Activated gamma-delta T cell treated with Interleukin-2 at 50 U/mL for 16 hours (primary cell): ENCODE measurements around the gene SUFU.

Experiments
- DNase-seq: peaks from one replicate; pipeline ENCODE4 v3.0.0-alpha.2; 2020

Gene SUFU

DNA sequence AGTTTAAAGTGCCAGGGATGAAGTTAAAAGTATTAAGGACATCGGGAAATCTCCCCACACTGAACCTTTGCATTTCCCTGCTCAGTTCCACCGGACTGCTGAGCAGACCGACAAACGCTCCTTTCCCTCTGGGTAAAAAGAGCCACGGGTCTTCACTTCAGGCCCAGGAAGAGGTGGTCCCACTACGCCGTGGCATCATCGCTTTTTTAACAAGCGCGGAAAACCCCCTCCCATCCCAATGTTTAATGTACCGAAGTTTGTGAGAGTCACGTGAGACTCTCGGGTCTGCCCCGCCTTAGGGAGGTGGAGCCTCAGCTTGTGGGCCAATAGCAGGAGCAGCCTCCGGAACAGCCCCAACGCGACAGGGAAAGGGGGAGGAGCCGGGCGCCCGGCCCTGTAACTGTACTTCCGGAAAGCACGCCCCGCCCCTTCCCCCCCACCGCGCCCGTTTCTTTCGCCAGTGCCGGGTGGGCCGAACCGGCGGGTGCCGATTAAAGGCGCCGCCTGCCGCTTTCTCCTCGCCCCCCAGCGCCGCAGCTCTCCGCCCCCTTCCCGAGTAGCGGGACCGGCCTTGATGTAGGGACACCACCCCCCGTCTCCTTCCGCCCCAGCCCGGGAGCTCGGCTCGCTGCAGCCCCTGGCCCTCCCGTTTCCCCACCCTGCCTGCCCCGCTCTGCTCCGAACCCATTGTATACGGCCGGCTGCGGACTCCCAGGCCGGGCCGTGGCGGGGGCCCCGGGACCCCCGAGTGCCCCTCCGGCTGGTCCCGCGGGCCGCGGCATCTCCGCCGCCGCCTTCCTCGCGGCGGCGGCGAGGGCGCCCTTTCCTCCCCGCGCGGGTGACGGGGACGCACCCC is 138.3 kb downstream of the SUFU start:
- DNase-seq: peak; percentile 98

DNA sequence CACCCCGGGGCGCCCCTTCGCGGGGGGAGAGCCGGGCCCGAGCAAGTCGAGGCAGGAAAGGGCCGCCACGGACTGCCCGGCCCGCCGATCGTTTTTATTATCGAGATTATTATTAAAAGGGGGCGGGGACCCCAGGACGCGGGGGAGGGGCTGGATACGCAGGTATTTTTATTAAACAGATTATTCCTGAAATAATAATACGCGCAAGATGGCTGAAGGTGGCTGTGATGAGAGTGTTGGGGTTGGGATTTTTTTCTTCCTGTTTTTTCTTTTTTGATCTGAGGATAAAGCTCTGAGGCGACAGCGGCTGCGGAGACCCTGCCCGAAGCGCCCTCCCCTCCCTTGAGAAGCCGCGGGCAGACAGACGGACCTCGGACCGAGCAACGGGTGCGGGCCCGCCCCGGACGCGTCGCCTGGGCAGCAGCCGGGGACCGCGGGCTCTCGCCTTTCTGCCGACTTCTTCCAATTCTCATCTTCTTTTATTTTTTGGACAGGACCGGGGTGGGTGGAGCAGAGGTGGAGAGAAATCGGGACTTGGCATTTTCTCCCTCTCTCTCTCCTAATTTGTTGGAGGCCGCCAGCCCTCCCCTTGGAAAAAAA is 139.1 kb downstream of the SUFU start:
- DNase-seq: peak; percentile 41

DNA sequence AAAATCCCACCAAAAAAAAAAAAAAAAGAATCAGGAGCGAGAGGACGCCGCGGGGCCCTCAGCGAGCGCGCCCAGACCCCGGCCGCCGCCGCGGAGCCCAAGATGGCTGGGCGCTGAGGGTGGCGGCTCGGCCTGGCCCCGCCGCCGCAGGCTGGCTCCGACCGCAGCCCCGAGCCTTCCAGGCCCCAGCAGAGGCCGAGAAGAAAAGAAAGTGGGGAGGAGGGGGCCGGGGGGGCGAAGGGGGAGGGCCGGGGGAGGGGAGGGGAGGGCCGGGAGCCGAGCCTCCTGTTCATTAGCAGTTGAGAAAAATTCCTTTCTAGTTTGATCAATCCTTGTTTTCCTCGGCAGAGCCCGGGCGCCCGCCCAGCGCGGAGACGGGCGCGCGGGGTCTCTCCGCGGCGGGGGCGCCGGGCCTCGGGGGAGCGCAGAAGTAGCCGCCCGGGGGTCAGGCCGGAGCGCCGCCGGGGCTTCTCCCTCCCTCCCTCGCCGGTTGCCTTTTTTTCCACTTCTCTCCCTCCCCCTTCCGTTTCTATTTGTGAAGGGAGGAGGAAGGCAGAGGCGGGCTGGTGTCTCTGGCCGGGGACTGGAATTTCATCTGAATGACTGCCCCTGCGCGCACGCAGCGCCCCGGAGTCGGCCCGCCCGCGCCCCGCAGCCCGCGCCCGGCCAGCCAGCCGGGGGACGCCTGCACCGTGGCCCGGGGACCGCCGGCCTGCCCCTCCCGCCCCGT is 139.7 kb downstream of the SUFU start:
- no peak for DNase-seq

DNA sequence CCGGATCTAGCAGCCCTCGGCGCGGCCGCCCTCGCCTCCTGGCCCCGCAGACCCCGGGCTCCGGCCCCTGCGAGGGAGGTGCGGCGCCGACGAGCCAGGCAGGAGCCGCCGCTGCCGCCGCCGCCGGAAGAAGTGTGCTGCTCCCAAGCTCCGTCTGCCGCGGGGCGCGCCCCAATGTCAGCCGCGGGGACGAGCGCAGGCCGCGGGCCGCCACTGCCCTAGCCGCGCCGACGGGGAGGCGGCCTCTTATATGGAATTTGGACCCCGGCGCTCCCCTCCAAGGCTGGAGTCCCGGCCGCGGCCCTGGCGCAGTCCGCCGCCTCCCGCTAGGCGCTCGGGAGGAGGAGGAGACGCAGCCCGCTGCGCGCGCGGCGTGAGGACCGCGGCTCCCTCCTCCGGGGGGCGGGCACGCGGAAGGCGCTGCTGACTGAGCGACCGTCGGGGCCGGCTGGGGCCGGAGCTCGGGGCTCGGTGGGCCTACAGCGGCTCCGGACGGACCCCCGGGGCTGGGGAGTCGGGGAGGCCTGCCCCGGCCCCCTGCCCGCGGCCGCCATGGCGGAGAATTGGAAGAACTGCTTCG is 140.4 kb downstream of the SUFU start, which contains the start of gene TRIM8:
Gene TRIM8 (plus strand): TSS at position 414 of the 580 bp plus-strand sequence. CDS start 139 bp downstream, at position 553.
- DNase-seq: peak; percentile 40

DNA sequence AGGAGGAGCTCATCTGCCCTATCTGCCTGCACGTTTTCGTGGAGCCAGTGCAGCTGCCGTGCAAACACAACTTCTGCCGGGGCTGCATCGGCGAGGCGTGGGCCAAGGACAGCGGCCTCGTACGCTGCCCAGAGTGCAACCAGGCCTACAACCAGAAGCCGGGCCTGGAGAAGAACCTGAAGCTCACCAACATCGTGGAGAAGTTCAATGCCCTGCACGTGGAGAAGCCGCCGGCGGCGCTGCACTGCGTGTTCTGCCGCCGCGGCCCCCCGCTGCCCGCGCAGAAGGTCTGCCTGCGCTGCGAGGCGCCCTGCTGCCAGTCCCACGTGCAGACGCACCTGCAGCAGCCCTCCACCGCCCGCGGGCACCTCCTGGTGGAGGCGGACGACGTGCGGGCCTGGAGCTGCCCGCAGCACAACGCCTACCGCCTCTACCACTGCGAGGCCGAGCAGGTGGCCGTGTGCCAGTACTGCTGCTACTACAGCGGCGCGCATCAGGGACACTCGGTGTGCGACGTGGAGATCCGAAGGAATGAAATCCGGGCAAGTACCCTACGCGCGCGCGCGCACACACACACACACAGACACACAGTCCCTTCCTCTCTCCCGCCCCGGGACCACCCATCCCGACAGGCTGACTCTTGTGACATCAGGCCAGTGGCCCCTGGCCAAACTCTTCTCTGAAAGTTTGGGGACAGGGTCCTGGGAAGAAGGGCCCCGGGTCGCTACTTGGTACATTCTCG is 141.0 kb downstream of the SUFU start:
- DNase-seq: peak; percentile 78

DNA sequence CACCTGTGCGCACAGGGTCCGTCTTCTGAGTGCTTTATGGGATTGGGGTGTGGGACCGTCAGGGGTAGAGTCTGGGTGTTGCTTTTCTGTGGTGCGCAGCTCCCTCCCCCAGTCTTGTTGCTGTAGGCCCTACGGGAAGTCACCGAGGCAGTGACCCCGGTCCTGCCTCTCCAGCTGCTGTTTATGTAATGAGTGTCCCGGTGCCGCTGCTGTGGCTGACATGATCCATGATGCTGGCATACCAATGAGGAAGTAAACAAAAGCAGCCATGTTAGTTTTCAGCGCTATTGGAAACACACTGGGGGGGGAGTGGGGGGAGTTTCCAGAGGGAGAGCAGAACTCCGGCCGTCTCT is 141.6 kb downstream of the SUFU start:
- DNase-seq: peak; percentile 44

DNA sequence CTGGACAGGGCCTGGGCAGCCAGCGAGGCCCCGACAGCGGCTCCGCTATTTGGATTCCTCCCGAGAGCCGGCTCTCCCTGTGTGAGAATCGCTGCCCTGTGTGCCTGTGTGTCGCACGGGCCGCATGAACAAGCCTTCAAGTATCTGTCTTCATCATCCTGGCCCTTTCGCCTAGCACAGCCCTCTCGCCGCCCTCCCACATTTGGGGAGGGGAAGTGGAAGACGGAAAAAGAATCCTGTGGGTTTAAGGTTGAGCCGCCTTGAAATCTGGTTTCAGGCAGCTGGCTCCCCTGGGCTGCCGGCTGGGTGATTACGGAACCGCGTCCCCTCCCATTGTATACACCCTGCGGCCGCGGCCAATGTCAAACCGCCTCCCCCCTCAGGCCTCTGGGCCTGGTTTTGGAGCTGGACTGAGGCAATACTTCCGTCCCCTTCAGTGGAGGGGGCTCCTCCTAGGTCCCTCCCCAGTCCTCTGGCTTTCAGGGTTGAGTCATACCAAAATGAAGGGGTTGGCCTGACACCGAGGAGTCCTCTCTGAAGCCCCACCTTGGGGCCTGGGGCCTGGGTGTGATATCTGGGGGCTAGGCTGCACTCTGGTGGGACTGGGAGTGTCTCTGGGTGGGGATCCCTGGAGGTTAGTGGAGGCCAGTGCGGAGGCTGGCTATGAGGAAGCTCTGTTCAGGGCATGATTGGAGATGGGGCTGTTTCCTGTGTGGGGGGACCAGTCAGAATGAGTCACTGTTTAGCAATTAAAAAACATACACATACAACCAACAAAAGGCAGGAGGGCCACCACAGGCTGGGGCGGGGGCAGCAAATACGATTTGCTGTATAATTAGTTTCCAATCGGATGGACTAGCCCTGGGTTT is 142.2 kb downstream of the SUFU start:
- peak; percentile 79 for DNase-seq

DNA sequence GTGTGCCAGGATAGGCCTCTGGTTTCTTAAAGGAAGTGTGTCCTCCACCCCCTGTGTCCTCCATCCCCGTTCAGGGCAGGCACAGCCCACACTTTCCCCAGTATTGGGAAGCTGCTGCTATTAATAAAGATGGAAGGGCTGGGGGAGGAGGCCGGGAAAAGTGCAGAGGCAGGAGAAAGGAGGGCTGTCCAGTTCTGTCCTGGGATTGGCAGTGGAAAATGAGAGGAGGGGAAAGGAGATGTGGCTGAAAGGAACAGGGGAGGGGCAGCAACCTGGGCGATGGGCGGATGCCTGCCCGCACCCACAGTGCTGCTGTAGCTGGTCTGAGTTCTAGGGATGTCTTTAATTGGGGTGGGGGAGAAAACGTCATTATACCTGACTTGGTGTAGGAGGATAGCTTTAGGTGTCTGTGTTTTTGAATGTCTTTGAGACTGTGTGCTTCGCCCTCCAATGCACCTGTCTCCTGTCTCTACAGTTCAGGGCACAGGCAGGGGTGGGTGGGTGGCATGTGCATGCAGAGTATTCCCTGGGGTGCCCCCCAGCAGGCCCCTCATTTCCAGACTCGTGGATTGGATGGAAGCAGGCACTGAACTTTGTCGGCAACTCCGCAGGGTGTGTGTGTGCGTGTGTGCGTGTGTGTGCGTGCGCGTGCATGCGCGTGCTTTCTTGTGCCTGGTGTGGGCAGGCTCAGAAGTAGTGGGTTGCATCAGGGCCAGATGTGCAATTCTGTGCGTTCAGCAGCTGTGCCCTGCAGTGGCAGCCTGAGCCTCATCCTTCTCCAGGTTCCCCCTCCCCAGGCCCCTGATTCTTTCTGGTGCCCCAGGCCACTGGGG is 143.1 kb downstream of the SUFU start:
- DNase-seq: peak; percentile 37

DNA sequence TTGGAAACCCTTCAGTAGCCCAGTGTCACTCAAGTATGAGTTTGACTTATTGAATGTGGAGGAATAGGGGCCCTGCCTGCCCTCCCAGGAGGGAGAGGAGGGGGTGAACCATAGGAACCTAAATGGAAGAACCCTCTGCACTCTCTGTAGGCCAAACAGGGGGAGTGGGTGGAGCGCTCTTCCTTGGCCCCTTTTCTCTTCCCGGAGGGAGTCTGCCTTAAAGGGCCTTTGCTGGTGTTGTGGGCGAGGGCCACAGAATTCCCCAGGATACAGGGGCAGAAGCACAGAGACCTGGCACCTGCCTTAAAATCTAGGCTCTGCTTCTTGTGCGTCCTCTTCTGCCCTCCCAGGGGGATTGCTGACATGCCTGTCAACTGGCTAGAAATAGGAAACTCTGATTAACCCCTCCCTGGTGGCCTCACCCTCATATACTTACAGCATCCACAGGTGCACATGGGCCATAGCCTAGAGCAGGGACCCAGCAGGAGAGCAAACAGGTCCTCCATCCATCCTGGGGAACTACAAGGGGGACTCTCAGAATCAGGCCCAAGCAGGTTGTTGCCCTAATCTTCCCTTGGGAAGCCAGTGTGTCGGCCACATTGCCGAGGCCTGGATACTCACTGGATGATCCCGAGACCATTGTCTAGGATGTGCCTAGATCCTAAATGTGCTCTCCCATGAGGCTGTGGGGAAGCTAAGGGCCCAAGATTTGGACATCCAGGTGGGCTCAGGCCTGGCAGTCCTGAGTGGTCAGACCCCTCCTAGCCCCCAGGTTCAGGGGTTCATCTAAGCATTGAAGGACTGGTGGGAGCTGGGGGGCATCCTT is 143.9 kb downstream of the SUFU start:
- DNase-seq: no peak

DNA sequence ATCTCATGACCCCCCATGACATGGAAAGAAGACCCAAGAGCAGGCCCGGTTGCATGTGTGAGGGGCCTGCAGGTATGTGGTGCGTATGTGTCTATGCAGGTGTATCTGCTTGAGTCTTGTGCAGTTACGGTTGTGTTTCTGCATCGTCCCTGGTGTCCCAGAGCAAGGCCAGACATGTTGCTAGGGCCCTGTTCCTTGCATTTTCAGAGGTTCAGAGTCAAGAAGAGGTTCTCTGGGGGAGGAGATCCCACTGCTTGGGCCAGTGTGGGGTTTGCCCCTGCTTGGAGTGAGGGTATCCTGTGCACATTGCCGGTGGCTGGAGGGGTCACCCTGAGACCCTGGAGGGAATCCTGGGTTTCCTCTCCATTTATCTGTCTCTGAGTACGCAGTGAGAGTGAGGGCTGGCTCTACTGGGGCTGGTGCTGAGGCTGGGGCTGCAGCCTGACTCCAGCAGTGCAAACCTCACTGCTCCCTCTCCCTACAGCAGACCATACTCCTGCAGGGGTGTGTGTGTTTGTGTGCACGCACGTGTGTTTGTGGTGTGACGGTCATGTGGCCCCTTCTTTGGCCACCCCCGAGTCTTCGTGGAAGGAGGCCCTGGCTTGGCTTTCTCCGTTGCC is 144.6 kb downstream of the SUFU start:
- DNase-seq: no peak

DNA sequence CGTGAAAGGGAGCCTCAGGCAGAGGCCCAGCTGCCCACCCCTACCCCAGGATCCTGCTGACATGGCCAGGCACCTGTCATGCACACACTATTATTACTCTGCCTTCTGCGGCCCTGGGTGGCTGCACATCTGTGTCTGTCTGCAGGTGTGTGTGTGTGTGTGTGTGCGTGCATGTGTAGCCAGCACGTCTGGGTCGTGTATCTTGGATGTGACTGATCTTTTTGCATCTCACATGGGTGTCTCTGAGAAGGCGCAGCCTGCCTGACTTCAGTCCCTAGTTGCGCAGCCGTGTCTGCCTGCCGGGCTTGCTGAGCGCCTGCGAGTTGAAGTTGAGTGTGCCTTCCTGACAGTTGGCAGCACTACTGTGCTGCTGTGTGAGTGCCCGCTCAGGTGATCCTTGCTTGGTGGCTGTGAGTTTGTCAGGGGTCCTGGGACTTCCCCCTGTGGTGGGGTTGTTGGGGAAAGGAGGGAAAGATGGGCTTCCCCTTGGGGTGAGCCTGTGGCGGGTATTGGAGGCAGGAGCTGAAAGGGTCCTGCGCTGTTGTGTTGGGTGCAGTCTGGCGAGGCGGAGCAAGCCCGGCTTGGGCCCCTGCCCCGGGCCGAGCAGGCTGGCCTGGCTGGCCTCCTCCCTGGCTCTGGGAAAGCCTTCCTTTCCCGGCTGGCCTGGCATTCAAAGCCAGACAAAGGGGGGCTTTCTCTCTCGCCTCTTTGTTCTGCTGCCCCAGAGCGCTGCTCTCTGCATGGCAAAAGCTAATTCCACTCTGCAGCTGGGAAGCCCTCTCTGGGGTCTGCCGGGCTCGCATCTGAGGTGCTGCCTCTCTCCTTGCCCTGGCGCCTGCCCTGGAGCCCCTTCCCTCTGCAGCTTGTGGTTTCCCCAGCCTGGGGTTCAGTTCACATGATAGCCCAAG is 145.4 kb downstream of the SUFU start:
- DNase-seq: peak; percentile 39

DNA sequence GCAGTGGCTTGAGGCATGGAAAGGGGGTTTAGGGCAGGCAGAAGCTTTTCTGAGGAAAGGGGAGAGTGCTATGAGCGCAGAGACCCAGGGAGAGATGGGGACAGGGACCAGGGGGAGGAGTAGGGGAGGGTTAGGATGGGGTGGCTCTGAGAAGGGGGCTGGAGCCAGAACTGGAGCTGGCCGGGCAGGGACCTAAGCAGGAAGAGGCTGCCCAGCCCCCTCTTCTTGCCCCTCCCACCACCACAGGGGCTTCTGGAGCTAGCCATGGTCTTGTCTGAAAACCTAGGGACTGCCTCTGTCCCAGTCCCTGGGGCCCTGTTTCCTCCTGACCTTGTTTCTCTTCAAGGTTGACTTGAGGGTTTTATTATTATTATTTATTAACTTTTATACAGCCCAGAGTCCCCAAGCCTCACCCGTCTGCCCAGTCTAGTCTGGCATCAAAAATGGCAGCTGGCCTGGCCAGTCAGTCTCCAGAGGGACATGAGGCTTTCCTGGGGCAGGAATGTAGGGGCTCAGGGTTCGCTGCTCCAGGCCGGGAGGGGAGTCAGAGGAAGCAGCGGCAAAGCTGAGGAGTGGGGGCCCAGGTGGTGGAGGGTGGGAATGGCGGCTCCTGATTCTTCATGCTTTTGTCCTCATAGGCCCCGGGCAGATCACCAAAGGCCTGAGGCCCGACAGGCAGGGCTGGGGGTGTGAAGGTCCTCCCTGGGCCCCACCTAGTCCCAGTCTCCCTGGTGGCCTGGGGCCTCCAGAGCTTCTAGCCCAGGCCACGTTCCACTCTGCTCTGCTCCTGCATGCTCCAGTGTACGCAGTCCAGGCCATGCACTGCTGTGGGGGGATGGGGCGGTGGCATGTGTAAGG is 146.3 kb downstream of the SUFU start:
- no peak for DNase-seq

DNA sequence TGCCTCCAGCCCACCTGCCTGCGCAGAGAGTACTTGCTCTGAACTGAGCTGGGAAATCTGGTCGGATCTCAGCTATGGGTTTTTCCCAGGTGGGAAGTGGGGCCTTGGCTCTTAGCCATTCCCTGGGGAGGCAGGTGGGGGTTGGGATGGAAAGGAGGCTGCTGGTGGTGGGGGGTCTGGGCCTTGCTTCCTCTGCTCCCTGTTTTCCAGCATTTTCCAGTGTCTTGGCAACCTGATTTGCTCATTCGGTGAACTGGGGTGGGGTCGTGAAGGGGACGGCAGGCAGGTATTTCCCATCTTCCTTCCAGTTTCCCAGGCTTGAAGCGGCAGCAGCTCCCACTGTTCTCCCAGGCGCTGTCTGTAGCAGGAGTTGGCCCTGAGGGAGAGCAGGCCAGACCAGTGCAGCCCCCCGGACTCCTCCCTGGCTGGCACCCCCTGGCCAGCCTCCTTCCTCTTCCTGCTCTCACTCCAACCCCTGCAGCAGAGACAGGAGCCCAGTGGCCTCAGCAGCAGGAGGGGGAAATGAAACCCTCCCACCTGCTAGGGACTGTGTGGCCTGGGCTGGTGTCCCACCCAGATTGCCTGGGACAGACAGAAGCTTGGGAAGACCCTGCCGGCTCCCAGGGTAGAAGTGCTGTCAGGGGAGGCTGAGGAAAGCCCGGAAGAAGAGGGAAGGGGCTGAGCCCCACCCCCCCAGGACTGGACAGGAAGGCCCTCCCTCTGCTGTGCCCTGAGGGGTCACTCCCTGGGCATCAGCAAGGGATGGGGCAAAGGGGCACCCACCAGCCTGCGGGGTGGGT is 147.1 kb downstream of the SUFU start:
- no peak for DNase-seq

DNA sequence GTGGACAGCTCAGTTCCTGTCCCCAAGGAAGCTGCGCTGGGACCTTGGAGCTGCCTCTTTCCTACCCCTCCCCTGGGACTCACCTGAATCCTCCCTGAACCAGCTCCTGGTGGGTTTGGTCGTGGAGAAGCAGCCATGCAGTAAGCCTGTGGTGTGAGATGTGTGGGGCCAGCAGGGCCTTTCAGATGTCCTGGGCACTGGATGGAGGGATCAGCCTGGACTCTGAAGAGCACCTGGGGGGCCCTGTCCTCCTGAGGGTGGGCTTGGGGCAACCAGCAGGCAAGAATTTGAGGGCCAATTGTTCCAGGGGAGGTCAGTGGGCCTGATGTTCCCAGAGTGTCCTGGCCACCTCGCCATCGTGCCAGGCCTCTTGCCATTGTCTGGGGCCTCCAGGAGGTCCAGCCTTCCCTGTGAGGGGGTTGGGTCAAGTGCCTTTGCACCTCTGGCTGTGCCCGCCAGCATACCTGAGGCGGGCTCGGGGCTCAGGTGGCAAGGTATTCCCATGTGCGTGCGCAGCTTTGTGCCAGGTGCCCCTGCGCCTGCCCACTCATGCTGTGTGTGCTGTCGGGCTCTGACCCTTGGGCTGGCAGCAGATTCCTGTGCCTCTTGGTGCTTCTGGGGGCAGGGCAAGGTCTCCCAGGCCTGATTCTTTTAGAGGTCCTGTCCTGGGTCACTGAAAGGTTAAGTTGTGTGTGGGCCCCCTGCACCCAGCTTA is 147.8 kb downstream of the SUFU start:
- DNase-seq: no peak

DNA sequence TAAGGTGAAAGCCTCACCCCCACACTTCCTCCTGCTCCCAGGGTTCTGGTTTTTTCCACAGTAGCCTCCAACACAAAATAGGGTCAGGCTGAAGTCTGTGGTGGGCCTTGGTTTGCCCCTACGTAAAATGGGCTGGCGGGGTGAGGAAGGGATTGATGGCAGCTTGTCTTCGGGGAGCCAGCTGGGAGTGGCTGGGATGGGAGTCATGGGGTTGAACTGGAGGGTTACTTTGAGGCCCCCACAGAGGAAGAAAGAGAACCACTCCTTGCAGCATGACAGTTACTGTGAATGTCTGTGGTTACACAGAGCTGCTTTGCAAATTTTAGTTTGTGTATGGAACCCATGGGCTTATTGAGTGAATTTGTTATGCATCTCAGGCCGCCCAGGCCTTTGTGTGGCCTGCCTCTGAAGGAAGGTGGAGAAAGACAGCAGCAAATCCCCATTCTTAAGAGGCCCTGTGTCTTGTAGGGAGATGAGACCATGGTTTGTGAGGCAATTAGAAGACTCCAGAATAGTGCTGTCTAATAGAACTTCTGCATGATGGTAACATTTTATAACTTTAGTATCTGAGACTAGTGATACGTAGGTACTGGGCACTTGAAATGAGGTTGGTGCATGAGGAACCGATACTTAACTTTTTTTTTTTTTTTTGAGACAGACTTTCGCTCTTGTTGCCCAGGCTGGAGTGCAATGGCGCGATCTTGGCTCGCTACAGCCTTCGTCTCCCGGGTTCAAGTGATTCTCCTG is 148.6 kb downstream of the SUFU start:
- no peak for DNase-seq
